K562 (cell line): Measurements from ENCODE around the gene SOD1. TPM values are rescaled to one million over a fixed set of nuclear protein-coding genes. Genes with fewer than 3 reads are reported as not detected.
A peak's percentile ranks its signal among the peaks of the same experiment; 100 is the strongest.

Source experiments
- BHLHE40 ChIP-seq: IDR thresholded peaks from 2 replicates; pipeline ENCODE4 v1.6.1; 2011; ENCODE audit warnings: low read length, improper control_type of control experiment
- BRD4 ChIP-seq: fragments of 200-600 bp; sonication (generic); IDR thresholded peaks from 2 replicates; pipeline ENCODE4 v1.6.1; 2017; ENCODE audit warnings: inconsistent platforms
- CBX5 ChIP-seq: IDR thresholded peaks from 2 replicates; pipeline ENCODE4 v1.6.1; 2014; ENCODE audit warnings: low read depth, borderline replicate concordance
- CCNT2 ChIP-seq: IDR thresholded peaks from 2 replicates; pipeline ENCODE4 v1.6.1; 2011; ENCODE audit warnings: borderline replicate concordance, low read depth, mild to moderate bottlenecking, moderate library complexity, mixed read lengths, low read length; ENCODE audit not compliant: insufficient read length; ENCODE audit errors: extremely low read depth
- FOSL1 ChIP-seq: fragments of 200-800 bp; sonication (Bioruptor generic); conservative IDR thresholded peaks from 2 replicates; pipeline ENCODE4 v1.6.1; 2016; ENCODE audit warnings: missing genetic modification characterization, missing compliant biosample characterization
- FOXA1 ChIP-seq: fragments of 450-650 bp; IDR thresholded peaks from 2 replicates; pipeline ENCODE4 v1.6.1; 2016; ENCODE audit warnings: mild to moderate bottlenecking, borderline replicate concordance
- FOXK2 ChIP-seq, 2 experiments: fragments of 450-650 bp; IDR thresholded peaks in 1 of 2; conservative IDR thresholded peaks in 1 of 2; 2 replicates each; pipeline ENCODE4 v1.6.1; 2016; ENCODE audit warnings: low read depth in 2 of 2, mild to moderate bottlenecking in 1 of 2
- GABPB2 ChIP-seq: fragments of 250-450 bp; sonication (Bioruptor Pico); conservative IDR thresholded peaks from 2 replicates; pipeline ENCODE4 v1.5.1; 2021; ENCODE audit warnings: mild to moderate bottlenecking
- KAT7 ChIP-seq: sonication (generic); formaldehyde crosslinking; IDR thresholded peaks from 2 replicates; pipeline ENCODE4 v1.8.0; 2022; ENCODE audit warnings: missing genetic modification reagents, mild to moderate bottlenecking, borderline replicate concordance
- LCOR ChIP-seq: sonication (generic); formaldehyde crosslinking; IDR thresholded peaks from 2 replicates; pipeline ENCODE4 v1.8.0; 2022; ENCODE audit warnings: mild to moderate bottlenecking, missing genetic modification reagents
- MEF2A ChIP-seq: IDR thresholded peaks from 2 replicates; pipeline ENCODE4 v1.6.1; 2011; ENCODE audit warnings: low read depth, mild to moderate bottlenecking, low read length, moderate library complexity; ENCODE audit not compliant: control insufficient read depth
- RERE ChIP-seq: sonication (generic); formaldehyde crosslinking; IDR thresholded peaks from 2 replicates; pipeline ENCODE4 v1.8.0; 2023; ENCODE audit warnings: missing genetic modification reagents, mild to moderate bottlenecking, borderline replicate concordance
- XRCC3 ChIP-seq: fragments of 450-650 bp; IDR thresholded peaks from 2 replicates; pipeline ENCODE4 v1.6.1; 2017; ENCODE audit warnings: mild to moderate bottlenecking, moderate library complexity
- ZBTB8A ChIP-seq: fragments of 450-650 bp; IDR thresholded peaks from 2 replicates; pipeline ENCODE4 v1.6.1; 2018; ENCODE audit warnings: mild to moderate bottlenecking, moderate library complexity; ENCODE audit not compliant: partially characterized antibody
- ZKSCAN8 ChIP-seq: fragments of 200-800 bp; sonication (Bioruptor generic); IDR thresholded peaks from 2 replicates; pipeline ENCODE4 v1.6.1; 2016; ENCODE audit warnings: missing genetic modification characterization, missing compliant biosample characterization
- ZNF445 ChIP-seq: fragments of 250-450 bp; sonication (Bioruptor Pico); IDR thresholded peaks from 2 replicates; pipeline ENCODE4 v1.4.0; 2020; ENCODE audit warnings: low read depth, mild to moderate bottlenecking, moderate library complexity
- polyA plus RNA-seq, 8 experiments: library from polyadenylated mRNA; depleted of rRNA in 4 of 8; stranded (reverse) in 5 of 8; unstranded in 3 of 8; fragments of >200 nt; fragmentation: Nextera tagmentation in 2 of 8; fragmentation: Illumina TruSeq in 1 of 8; extraction: Ambion mirVana in 2 of 8; extraction: Trizol in 1 of 8; gene quantifications; 2 replicates each; pipeline versions ENCODE4 v1.2.1 to v1.2.3, GENCODE V29; 2011 to 2014; ENCODE audit warnings: inconsistent platforms in 1 of 8, missing spikeins in 1 of 8
- total RNA-seq, 7 experiments: library from RNA; depleted of rRNA in 6 of 7; stranded (reverse); fragments of >200 nt in 6 of 7; fragmentation: Illumina TruSeq in 2 of 7; extraction: Trizol in 2 of 7; gene quantifications; 2 replicates each; pipeline versions ENCODE4 v1.2.1 to v1.2.3, GENCODE V29; 2011 to 2021; ENCODE audit warnings: low replicate concordance in 1 of 7
- TF ChIP-seq, protein P1 (sequence below): sonication (generic); formaldehyde crosslinking; IDR thresholded peaks from 2 replicates; pipeline ENCODE4 v1.8.0; 2022; ENCODE audit warnings: mild to moderate bottlenecking, low read depth, missing genetic modification reagents
- TF ChIP-seq, protein P2 (sequence below): sonication (generic); formaldehyde crosslinking; IDR thresholded peaks from 2 replicates; pipeline ENCODE4 v1.9.0; 2022; ENCODE audit warnings: mild to moderate bottlenecking, missing genetic modification reagents
- TF ChIP-seq, protein P3 (sequence below): fragments of 450-650 bp; formaldehyde crosslinking; IDR thresholded peaks from 2 replicates; pipeline ENCODE4 v1.4.0; 2022; ENCODE audit warnings: missing genetic modification characterization

The SOD1 gene
- total and polyA plus RNA-seq, 9 of the 15 experiments (the other 6 are each of a cell fraction or from before 2014, with no cell fraction given), result 452 to 1,409 (median 633) TPM

DNA sequence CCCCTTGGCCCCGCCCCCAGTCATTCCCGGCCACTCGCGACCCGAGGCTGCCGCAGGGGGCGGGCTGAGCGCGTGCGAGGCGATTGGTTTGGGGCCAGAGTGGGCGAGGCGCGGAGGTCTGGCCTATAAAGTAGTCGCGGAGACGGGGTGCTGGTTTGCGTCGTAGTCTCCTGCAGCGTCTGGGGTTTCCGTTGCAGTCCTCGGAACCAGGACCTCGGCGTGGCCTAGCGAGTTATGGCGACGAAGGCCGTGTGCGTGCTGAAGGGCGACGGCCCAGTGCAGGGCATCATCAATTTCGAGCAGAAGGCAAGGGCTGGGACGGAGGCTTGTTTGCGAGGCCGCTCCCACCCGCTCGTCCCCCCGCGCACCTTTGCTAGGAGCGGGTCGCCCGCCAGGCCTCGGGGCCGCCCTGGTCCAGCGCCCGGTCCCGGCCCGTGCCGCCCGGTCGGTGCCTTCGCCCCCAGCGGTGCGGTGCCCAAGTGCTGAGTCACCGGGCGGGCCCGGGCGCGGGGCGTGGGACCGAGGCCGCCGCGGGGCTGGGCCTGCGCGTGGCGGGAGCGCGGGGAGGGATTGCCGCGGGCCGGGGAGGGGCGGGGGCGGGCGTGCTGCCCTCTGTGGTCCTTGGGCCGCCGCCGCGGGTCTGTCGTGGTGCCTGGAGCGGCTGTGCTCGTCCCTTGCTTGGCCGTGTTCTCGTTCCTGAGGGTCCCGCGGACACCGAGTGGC lies at the start of gene SOD1 (continued):
- TF ChIP-seq ZKSCAN8 (no peak), ZNF445 (no peak), KAT7 (CRISPR knock-in tag) (peak; percentile 88; the same call in 1 of the 2 replicates), LCOR (no peak), FOXA1 (no peak), FOSL1 (tag) (peak; percentile 59), CCNT2 (peak; percentile 72), ZBTB8A (no peak), RERE (CRISPR knock-in tag) (no peak), GABPB2 (CRISPR knock-in tag) (0 out of 2 replicates have a peak, but pooled peaks have one; percentile 13), BRD4 (no peak), MEF2A (no peak), XRCC3 (no peak), FOXK2 (conservative IDR thresholded peaks at IDR 0.05 in 1 of 2, IDR thresholded peaks at IDR 0.05 in 1 of 2; ENCODE audit: low read depth in 2 of 2) (no peak; a peak in 1 of 4 replicates), CBX5 (no peak), BHLHE40 (peak; percentile 33)
- TF ChIP-seq, protein P1, sequence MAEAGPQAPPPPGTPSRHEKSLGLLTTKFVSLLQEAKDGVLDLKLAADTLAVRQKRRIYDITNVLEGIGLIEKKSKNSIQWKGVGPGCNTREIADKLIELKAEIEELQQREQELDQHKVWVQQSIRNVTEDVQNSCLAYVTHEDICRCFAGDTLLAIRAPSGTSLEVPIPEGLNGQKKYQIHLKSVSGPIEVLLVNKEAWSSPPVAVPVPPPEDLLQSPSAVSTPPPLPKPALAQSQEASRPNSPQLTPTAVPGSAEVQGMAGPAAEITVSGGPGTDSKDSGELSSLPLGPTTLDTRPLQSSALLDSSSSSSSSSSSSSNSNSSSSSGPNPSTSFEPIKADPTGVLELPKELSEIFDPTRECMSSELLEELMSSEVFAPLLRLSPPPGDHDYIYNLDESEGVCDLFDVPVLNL, result peak; percentile 33
- TF ChIP-seq, protein P2, sequence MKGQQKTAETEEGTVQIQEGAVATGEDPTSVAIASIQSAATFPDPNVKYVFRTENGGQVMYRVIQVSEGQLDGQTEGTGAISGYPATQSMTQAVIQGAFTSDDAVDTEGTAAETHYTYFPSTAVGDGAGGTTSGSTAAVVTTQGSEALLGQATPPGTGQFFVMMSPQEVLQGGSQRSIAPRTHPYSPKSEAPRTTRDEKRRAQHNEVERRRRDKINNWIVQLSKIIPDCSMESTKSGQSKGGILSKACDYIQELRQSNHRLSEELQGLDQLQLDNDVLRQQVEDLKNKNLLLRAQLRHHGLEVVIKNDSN (CRISPR knock-in tag), result peak; percentile 65
- TF ChIP-seq, protein P3, sequence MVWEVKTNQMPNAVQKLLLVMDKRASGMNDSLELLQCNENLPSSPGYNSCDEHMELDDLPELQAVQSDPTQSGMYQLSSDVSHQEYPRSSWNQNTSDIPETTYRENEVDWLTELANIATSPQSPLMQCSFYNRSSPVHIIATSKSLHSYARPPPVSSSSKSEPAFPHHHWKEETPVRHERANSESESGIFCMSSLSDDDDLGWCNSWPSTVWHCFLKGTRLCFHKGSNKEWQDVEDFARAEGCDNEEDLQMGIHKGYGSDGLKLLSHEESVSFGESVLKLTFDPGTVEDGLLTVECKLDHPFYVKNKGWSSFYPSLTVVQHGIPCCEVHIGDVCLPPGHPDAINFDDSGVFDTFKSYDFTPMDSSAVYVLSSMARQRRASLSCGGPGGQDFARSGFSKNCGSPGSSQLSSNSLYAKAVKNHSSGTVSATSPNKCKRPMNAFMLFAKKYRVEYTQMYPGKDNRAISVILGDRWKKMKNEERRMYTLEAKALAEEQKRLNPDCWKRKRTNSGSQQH (CRISPR knock-in tag), result no peak
